GM12865 (cell line): Measurements from ENCODE around the gene HDAC10.
A peak's percentile ranks its signal among the peaks of the same experiment; 100 is the strongest.
"Not testable (repeated sequence)": the region's sequence is repeated elsewhere in the genome, so short reads cannot be mapped to it uniquely, and the experiment has no call there.

Source experiments
- DNase-seq: peaks from one replicate; pipeline ENCODE4 v3.0.0; 2010; ENCODE audit warnings: low read depth
- H3K4me3 ChIP-seq: 2 replicates; pipeline ENCODE4 v1.5.1; 2011; ENCODE audit warnings: mild to moderate bottlenecking, low read depth, low read length, control low read depth
- CTCF ChIP-seq: IDR thresholded peaks from 2 replicates; pipeline ENCODE4 v1.5.1; 2011; ENCODE audit warnings: low read length, control low read depth, low read depth, inconsistent platforms; ENCODE audit not compliant: insufficient read depth; ENCODE audit errors: missing control alignments

Gene HDAC10

GRCh38 chr22:50274771-50275170 is 23.7 kb upstream of the HDAC10 start:
- DNase-seq, result no peak
- H3K4me3 ChIP-seq, result no peak overlapping the region
- TF ChIP-seq CTCF, result no peak

- DNase-seq, result peak; percentile 71
- no peak overlapping the region for H3K4me3 ChIP-seq
- TF ChIP-seq CTCF, result peak; percentile 40
Observed at GRCh38 chr22:50274311-50274710, 23.2 kb upstream of the HDAC10 start.

GRCh38 chr22:50273781-50274180 is 22.7 kb upstream of the HDAC10 start:
- H3K4me3 ChIP-seq, DNase-seq: not testable (repeated sequence)

- H3K4me3 ChIP-seq, DNase-seq: not testable (repeated sequence)
Observed at GRCh38 chr22:50273352-50273751, 22.3 kb upstream of the HDAC10 start.

- DNase-seq, result no peak
- H3K4me3 ChIP-seq, result no peak overlapping the region
- TF ChIP-seq CTCF, result no peak
Observed at GRCh38 chr22:50272044-50272802, 21.2 kb upstream of the HDAC10 start.

- H3K4me3 ChIP-seq, result peak overlapping the region; percentile 64
- TF ChIP-seq CTCF, result peak; percentile 28
Observed at GRCh38 chr22:50271519-50271970, 20.5 kb upstream of the HDAC10 start.

GRCh38 chr22:50270666-50271394 is 19.8 kb upstream of the HDAC10 start:
- peak overlapping the region; percentile 64 for H3K4me3 ChIP-seq
- TF ChIP-seq CTCF, result no peak
- DNase-seq, result peak; percentile 76

More at GRCh38 chr22:50271519-50271970, 20.5 kb upstream of the HDAC10 start:
- peak; percentile 72 for DNase-seq
